HPDE6-E6E7 (cell line): Measurements from ENCODE around the gene CERS4.
"Not testable (repeated sequence)": the region's sequence is repeated elsewhere in the genome, so short reads cannot be mapped to it uniquely, and the experiment has no call there.

Source experiments
- DNase-seq: peaks from one replicate; pipeline ENCODE4 v3.0.0; 2011; ENCODE audit warnings: missing footprints; ENCODE audit errors: extremely low spot score

CERS4 gene

GRCh38 chr19:8209462-8210378 lies 550 bp downstream of the CERS4 start:
- DNase-seq: no peak

DNA sequence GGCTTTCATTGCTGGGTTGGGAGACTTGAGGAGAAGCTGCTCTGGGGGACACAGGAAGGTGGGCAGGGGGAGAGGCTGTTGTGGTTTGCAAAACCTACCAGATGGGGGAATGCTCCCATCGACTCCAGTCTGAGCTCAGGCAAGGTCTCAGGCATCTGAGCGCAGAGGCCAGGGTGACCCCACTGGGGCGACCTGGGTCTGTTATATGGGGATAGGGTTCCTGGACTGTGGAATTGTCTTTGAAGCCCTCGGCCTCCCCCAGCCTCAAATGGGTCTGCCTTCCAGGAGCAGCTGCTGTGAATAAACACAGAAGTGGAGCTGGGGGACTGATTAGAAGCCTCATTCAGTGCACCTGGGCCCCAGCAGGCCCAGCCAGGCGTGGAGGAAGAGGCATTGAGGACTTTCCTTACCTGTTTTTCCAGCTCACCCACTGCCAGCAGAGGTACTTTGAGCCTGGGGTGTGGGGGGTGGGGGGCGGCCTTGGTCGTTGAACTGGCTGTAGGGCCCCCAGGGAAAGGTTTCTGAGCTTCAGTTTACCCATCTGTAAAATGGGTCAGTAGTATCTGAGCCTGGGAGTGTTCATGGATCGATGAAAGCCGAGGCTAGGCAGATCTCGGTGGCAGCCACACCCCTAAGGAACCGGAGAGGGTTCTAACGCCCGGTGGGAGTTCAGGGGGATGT lies 1.4 kb downstream of the CERS4 start:
- no peak for DNase-seq

GRCh38 chr19:8212212-8212611 lies 3.0 kb downstream of the CERS4 start:
- DNase-seq: no peak

- no peak for DNase-seq
Observed at GRCh38 chr19:8212916-8213315, 3.7 kb downstream of the CERS4 start.

GRCh38 chr19:8213827-8214672 lies 4.9 kb downstream of the CERS4 start:
- DNase-seq: no peak

DNA sequence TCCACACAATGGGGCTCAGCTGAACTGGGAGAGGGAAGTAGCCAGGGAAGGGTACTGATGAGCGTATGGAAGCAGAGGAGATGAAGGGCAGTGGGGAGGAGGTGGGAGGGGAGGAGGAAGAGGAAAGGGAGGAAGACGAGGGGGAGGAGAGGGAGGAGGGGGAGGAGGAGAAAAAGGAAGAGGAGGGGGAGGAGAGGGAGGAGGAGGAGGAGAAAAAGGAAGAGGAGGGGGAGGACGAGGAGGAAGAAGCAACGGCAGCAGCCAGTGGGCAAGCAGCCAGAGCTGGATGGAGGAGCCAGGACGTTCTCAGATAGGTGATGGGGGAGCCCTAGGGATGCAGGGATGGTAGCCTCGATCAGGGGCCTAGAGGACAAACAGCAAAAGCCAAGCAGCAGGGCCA lies 5.6 kb downstream of the CERS4 start:
- no peak for DNase-seq

GRCh38 chr19:8215783-8216182 lies 6.6 kb downstream of the CERS4 start:
- DNase-seq: no peak

DNA sequence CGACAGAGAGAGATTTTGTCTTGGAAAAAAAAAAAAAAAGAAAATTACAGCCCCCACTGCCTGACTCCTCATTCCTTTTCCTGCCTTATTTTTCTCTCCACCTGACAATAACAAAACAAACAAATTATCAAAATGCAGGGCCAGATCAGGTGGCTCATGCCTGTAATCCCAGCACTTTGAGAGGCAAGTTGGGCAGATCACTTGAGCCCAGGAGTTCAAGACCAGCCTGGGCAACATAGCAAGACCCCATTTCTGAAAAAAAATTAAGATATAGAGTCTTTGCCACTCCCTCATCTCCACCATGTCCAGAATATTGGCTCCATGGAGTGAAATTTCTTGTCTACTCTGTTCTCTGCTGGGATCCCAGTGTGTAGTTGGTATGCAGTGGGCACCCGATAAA lies 7.2 kb downstream of the CERS4 start:
- no peak for DNase-seq

- DNase-seq: not testable (repeated sequence)
Observed at GRCh38 chr19:8218127-8218526, 9.0 kb downstream of the CERS4 start.

DNA sequence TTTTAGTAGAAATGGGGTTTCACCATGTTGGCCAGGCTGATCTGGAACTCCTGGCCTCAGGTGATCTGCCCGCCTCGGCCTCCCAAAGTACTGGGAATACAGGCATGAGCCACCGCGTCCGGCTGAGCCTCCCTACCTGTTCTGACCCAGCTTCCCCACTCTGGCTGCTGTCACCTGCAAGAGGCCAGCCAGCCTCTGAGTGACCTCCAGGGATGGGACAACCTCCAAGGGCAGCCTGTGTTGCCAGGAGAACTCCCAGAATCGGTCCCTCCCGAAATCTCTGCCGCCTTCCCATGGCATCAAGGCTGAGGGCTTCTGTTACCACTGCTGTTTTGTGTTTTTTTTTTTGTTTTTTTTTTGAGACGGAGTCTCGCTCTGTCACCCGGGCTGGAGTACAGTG lies 11.3 kb downstream of the CERS4 start:
- no peak for DNase-seq

DNA sequence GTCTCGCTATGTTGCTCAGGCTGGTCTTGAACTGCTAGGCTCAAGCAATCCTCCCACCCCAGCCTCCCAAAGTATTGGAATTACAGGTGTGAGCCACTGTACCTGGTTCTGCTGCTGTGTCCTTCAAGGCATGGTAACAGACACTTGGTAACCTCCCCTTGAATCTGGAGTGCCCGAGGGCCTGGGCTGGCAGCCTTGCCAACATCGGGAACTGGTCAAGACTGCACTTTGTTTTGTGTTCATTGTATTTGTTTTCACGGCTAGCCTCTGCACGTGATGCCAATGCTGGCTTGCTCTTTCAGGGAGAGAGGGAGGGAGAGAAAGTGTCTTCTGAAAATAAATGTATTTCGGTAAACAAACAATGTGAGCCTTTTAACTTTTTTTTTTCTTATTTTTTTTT lies 12.0 kb downstream of the CERS4 start:
- no peak for DNase-seq

DNA sequence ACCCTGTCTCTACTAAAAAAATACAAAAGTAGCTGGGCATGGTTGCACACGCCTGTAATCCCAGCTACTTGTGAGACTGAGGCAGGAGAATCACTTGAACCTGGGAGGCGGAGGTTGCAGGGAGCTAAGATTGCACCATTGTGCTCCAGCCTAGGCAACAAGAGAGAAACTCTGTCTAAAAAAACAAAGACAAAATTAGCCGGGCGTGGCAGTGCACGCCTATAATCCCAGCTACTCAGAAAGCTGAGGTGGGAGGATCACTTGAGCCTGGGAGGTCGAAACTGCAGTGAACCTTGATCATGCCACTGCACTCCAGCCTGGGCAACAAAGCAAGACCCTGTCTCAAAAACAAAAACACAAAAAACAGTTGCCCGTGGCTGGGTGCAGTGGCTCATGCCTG lies 14.3 kb downstream of the CERS4 start:
- not testable (repeated sequence) for DNase-seq

GRCh38 chr19:8224394-8225145 lies 15.4 kb downstream of the CERS4 start:
- DNase-seq: peak; percentile 44

DNA sequence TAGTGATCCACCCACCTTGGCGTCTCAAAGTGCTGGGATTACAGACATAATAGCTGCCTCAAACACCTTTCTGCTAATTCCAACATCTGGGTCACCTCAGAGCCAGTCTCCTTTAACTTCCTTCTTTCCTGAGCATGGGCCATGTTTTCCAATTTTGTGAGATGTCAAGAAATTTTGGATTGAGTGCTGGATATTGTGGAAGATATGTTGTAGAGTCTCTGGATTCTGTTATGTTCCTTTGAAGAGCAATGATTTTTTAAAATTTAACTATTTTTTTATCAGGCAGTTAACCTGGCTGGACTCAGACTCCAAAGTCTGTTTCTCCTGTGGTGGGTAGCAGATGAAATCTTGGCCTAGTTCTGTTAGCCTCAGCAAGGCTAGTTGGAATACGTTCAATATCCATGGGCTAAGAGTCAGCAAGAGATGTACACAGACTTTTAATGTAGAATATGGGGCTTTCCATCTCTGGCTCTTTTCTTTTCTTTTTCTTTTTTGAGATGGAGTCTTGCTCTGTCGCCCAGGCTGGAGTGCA lies 22.0 kb downstream of the CERS4 start:
- no peak for DNase-seq

DNA sequence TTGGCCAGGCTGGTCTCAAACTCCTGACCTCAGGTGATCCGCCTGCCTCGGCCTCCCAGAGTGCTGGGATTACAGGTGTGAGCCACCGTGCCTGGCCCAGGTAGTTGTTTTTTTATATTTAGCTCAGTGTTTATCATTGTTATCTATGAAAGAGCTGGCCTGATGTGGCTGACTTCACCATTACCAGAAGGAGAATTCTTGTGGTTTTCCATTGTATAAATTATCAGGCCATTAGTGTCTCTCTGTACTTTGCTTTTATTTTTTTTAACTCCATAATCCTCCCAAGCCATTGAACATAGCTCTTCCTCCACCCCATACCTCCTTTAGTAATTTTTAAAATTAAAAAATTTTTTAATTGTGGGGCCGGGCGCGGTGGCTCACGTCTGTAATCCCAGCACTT lies 24.2 kb downstream of the CERS4 start:
- no peak for DNase-seq

DNA sequence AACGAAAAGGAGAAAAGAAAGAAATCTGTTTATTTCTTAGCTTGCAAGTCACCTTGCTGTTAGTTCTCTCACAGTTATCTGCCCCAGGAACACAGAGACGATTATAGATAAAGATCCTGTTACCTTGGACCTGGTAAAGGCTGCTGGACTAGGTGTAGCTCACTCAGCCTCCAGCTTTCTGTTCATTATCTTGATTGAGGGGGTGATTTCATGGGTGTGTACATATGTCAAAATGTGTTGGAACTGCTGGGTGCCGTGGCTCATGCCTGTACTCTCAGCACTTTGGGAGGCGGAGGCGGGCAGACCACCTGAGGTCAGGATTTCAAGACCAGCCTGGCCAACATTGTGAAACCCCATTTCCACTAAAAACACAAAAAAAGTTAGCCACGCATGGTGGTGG lies 27.9 kb downstream of the CERS4 start:
- DNase-seq: no peak

DNA sequence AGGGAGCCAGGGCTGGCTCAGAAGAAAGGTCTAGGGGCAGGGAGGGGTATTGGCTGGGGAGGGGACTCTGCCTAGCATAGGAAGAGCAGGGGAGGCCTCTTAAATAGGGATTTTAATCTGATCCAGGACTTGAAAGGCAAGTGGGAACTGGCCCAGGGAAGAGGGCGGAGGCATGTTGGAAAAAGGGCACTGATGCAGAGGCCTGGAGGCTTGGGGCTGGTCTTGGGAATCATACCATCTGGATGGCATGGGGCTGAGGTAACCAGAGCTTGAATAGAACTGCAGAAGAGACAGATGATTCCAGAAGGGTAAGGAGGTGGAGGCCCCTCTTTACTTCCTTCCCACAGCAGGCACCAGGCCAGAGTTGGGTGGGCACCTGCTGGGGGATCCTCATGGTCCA lies 29.1 kb downstream of the CERS4 start:
- DNase-seq: no peak

- no peak for DNase-seq
Observed at GRCh38 chr19:8239528-8240273, 30.5 kb downstream of the CERS4 start.

DNA sequence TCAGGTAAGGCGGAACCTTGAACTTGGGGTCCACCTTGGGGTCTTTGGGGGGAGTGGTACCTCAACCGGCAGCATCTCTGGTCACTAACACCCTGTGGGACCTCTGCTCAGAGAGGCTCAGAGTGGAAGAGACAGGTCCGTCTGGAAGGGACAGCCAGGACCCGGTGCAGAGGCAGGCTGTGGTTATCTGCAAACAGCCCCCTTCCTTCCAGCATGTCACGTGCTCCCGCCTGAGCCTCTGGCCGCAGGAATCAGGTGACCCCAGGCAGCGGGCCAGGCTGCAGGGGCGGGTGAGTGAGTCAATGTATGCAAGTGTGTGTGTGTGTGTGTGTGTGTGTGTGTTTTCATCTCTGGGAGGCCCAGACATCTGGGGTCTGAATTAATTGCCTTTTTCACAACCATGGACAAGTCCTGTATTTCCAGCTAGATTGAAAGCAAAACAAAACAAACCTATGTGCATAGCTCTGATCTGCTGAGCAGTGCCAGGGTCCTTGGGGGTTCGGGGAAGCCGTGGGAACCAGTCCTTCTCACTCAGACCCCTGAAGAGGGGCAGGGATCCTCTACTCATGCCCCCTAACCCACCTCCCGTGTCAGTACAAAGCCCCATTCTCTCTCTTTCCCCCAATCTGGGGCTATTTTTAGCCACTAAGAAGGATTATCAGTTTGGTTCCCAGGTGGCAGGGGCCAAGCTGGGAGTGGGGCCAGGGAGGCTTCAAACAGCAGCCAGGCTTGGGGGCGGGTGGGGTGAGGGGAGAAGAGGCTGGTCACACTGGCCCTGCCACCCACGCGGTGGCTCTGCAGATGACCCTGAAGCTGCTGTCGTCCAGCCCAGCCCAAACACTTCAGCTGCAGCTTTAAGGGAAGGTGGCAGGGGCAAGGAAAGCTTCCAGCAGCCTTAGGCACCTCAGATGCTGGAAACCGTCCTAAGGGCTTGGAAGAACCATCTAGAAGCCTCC lies 31.4 kb downstream of the CERS4 start:
- peak; percentile 80 for DNase-seq
